HTERT RPE-1 (cell line): ENCODE results near the gene PFDN1.

Experiments used
- in situ Hi-C: fragments of 300-500 bp; cut with MboI; formaldehyde crosslinking; loops from 4 replicates; pipeline ENCODE4 v1.14.3; 2020; ENCODE audit warnings: low sequenced_read_pairs

Gene PFDN1

GRCh38 chr5:140329739-140330481 is 27.0 kb upstream of the PFDN1 start:
- in situ Hi-C loops: no loop called here

- in situ Hi-C loops: no loop called here
These were observed 25.3 kb upstream of the PFDN1 start for GRCh38 chr5:140328036-140328764.

DNA sequence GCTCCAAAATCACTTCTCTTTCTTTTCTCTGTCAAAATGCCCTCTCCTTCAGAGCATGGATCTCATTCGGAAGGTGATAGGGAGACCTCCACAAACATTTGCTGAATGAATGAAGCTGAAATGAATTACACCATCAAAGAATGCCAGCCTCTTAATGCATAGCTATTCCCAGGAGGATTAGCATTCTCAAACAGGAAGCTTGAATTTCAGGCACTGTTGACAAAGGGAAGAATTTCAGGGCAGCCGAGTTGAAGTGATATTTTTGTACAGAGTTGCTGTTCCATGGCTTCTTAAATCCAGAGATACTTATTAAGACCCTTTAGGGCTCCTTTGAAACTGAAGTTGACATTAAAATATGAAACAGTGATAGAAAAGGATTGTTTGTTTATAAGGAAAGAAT is 24.7 kb upstream of the PFDN1 start:
- in situ Hi-C loops: no loop called here

GRCh38 chr5:140325486-140325885 is 22.6 kb upstream of the PFDN1 start:
- in situ Hi-C loops: no loop called here

DNA sequence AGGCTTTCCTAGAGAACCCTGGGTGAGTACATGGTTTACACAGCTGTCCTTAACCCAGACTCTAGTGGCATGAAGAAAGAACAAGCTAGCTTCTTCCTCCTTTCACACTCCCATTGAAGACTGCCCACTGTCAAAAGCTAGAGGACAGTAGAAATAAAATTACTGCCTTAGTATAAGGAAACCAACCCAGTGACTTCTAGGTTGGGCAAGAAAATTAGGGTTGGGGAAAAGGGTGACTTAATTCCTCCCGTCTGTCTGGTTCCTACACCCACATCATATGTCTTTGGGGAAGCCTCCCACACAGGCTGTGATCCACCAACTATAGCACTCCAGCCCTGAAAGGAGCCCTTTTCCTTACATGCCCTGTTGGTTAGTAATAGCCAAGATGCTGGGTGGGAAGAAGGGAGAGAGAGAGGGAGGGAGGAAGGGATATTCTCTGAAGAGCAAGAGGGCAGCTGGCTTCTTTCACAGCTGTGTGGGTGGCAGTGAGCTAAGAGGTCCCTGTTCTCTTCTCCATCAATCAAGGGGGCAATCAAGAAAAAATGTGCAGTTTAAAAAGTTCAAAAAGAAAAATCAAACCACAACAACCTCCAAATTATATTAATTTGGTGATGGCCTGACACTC is 21.8 kb upstream of the PFDN1 start:
- in situ Hi-C loops: no loop called here

GRCh38 chr5:140324041-140324600 is 21.2 kb upstream of the PFDN1 start:
- in situ Hi-C loops: no loop called here

- in situ Hi-C loops: no loop called here
These were observed 20.1 kb upstream of the PFDN1 start for GRCh38 chr5:140322751-140323731.

GRCh38 chr5:140321796-140322195 is 18.9 kb upstream of the PFDN1 start:
- in situ Hi-C loops: no loop called here

GRCh38 chr5:140319833-140320232 is 16.9 kb upstream of the PFDN1 start:
- in situ Hi-C loops: no loop called here

DNA sequence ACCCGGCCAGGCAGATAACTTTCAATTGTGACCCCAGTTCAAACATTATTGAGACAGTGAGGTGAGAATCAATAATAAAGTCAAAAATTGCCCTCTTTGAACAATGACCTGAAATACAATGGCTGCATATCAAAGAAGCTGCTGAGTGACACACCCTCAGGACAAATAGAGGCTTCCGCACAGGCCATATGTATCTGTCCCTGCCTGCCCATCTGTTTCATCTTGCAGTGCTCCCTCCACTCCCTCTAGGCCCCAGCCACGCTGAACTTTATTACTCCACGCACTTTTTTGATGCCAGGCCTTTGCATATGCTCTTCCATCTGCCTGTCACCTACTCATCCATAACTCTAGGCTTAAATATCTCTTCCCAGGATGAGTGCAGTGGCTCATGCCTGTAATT is 15.9 kb upstream of the PFDN1 start:
- in situ Hi-C loops: no loop called here

GRCh38 chr5:140317859-140318258 is 15.0 kb upstream of the PFDN1 start:
- in situ Hi-C loops: no loop called here

GRCh38 chr5:140312791-140313189 is 9.9 kb upstream of the PFDN1 start:
- in situ Hi-C loops: no loop called here

GRCh38 chr5:140312067-140312790 is 9.3 kb upstream of the PFDN1 start:
- in situ Hi-C loops: no loop called here

DNA sequence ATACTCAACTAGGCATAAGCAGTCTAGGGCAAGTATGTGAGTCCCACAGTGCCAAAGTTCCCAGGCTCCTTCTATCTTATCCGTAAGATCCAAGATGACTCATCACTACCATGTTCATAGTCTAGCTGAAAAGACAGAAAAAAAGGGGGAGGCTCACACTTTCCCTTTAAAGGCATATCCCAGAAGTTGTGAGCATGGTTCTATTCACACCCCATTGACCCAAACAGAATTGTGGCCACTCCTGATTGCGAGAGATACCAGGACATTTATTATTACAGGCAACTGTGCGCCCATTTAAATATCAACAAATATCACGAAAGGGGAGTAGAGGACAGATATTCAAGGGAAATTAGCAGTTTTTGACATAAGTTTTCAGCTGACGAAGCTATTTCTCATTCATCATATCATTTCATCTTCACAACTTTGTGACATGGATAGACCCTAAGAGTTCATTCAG is 8.1 kb upstream of the PFDN1 start:
- in situ Hi-C loops: no loop called here

DNA sequence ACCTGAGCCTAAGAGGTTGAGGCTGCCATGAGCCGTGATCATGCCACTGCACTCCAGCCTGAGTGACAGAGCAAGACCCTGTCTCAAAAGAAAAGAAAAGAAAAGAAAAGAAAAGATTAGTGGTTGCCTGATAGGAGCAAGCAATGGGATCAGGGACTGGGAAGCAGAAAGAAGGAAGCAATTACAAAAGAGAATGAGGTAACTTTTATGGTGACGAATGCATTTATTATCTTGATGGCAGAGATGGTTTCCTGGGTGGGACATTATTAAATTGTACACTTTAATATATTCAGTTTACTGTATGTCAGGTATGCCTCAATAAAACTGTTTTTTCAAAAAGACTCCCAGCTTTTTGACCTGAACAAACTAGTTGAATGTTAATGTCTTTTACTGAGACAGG is 7.5 kb upstream of the PFDN1 start:
- in situ Hi-C loops: no loop called here

DNA sequence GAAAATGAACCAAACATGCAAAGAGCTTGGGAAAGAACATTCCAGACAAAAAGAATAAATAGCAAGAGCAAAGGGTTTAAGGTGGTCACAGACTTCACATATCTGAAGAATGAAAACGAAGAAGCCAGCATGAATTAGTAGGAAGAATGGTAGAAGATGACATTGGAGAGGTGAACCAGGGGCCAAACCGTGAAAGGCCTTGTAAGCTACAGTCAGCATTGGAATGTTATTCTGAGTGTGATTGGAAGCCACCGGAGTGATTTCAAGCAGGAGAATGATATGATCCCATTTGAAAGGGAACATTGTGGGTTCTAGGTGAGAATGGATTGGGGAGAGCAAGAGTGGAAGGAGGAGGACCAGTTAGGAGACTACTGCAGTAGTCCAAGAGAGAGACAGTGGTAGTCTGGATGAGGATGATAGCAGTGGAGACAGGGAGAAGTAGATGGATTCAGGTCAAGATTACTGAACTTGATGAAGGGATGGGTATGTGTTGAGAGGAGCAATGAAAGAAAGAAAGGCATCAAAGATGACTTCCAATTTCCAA is 6.9 kb upstream of the PFDN1 start:
- in situ Hi-C loops: no loop called here

DNA sequence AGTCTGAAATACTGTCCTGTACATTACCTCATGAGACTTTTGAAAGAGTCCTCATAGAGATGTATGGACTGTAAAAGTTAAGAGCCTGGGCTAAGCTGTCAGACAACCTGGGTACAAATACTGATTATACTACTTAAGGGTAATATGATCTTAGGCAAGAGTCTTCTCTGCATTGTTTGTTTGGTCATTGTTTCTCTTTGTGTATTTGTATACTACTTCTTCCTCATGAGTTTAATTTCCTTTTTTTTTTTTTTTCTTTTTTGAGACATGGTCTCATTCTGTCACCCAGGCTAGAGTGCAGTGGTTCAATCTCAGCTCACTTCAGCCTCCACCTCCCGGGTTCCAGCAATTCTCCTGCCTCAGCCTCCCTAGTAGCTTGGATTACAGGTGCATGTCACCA is 2.6 kb upstream of the PFDN1 start:
- in situ Hi-C loops: no loop called here

DNA sequence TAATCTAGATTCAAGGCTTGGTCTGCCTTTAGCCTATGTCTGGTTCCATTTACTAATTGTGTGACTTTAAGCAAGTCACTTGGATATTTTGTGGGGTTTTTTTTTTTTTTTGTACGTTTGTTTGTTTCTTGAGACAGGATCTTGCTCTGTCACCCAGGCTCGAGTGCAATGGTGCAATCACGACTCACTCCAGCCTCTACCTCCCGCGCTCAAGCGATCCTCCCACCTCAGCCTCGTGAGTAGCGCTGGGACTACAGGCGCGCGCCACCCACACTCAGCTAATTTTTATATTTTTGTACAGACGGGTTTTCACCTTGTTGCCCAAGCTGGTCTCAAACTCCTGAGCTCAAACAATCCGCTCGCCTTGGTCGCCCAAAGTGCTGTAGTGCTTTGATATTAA is 1.1 kb upstream of the PFDN1 start:
- in situ Hi-C loops: no loop called here

DNA sequence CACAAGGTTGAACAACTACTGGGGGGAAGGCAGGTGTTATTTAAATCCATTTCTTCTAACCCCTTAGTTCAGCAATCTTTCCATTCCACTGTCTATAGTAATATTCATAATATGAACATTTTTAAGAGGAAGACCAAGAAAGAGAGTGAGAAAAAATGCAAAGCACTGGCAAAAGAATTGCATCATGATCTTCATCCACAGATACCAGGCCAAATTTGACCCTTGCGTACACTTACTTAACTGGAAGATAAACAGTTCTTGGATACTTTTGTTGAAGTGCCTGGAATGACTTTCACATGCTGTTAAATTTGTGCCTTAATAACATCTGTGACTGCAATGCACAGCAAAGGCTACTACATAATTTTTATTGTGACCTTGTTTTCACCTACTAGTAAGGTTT is 1.8 kb downstream of the PFDN1 start:
- in situ Hi-C loops: no loop called here

DNA sequence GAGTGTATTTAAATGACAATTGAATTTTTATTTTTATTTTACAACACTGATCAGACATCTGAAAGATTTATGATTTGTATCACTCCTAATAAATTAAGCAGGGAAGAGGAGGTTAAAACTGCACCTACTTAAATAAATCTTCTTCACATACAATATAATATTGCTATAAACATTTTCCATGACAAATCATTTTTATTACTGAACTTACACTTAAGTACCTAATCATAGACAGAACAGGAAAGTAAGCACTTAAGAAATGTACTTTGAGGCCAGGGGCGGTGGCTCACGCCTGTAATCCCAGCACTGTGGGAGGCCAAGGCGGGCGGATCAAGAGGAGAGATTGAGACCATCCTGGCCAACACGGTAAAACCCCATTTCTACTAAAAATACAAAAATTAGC is 3.8 kb downstream of the PFDN1 start:
- in situ Hi-C loops: no loop called here
